Ecto neural progenitor cell (in vitro differentiated cells): Measurements from ENCODE around the gene RAPGEF6.
A peak's percentile ranks its signal among the peaks of the same experiment; 100 is the strongest.
"Not testable (repeated sequence)": the region's sequence is repeated elsewhere in the genome, so short reads cannot be mapped to it uniquely, and the experiment has no call there.

ENCODE experiments used
- DNase-seq: peaks from one replicate; pipeline ENCODE4 v3.0.0-alpha.2; 2018; ENCODE audit warnings: low spot score

RAPGEF6 gene

DNA sequence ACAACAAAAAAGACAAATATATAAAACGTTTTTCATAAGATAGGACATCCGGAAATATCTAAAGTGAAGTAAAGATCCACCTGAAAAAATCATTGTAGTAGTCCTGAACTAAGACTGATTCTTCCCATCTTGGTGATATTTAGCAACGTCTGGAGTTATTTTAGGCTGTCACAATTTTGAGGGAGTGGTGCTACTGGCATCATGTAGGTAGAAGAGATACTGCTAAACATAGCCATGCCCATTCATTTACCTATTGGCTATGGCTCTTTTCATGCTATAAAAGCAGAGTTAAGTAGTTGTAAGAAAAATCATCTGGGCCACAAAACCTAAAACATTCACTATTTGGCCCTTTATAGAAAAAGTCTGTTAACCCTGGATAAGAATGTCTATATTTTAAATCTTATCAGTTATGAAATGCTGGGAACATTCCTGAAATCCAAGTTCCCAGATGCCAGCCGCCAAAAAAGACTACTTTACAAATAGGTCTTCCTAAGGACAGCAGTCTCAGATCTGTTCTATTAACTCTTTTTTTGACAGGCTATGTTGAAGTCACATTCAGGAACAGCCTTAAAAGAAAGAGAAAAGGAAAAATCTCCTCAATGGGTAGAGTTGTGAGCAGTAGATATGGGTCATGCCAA lies 27.0 kb downstream of the RAPGEF6 start:
- DNase-seq, result no peak

GRCh38 chr5:131607418-131607817 lies 27.6 kb downstream of the RAPGEF6 start:
- DNase-seq, result no peak

GRCh38 chr5:131605086-131605485 lies 29.9 kb downstream of the RAPGEF6 start:
- DNase-seq, result no peak

DNA sequence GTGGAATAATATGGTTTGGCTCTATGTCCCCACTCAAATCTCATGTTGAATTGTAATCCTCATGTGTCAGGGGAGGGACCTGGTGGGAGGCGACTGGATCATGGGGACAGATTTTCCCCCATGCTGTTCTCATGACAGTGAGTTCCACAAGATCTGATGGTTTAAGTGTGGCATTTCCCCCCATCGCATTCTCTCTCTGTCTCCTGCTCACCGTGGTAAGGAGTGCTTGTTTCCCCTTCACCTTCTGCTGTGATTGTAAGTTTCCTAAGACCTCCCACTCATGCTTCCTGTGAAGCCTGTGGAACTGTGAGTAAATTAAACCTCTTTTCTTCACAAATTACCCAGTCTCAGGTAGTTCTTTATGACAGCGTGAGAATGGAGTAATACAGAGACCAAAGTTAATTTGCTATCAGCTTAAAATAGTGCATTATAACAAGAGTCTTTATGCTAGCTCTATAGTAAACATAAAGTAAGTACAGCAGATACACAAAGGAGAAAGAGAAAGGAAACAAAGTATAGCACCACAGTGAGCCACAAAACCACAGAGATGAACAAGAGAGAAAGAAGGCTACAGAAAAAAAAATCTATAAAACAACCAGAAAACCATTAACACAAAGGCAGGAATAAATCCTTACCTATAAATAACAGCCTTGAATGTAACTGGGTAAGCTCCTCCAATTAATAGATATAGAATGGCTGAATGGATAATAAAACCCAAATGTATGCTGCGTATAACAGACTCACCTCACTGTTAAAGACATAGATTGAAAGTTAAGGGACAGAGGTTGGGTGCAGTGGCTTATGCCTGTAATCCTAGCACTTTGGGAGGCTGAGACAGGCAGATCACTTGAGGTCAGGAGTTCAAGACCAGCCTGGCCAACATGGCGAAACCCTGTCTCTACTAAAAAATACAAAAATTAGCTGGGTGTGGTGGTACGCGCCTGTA lies 39.7 kb downstream of the RAPGEF6 start:
- DNase-seq, result no peak

DNA sequence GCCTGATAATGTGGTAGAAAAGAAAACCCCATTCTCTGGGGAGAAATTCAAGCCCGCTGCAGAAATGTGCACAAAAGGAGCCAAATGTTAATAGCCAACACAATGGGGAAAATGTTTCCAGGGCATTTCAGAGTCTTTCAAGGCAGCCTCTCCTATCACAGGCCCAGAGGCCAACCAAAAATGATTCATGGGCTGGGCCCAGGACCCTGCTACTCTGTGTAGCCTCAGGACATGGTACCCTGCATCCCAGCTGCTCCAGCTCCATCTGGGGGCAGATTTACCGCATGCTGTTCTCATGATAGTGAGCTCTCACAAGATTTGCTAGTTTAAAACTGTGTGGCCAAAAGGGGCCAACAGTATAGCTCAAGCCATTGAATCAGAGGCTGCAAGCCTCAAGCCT lies 41.1 kb downstream of the RAPGEF6 start:
- no peak for DNase-seq

GRCh38 chr5:131593436-131593835 lies 41.6 kb downstream of the RAPGEF6 start:
- DNase-seq, result not testable (repeated sequence)

DNA sequence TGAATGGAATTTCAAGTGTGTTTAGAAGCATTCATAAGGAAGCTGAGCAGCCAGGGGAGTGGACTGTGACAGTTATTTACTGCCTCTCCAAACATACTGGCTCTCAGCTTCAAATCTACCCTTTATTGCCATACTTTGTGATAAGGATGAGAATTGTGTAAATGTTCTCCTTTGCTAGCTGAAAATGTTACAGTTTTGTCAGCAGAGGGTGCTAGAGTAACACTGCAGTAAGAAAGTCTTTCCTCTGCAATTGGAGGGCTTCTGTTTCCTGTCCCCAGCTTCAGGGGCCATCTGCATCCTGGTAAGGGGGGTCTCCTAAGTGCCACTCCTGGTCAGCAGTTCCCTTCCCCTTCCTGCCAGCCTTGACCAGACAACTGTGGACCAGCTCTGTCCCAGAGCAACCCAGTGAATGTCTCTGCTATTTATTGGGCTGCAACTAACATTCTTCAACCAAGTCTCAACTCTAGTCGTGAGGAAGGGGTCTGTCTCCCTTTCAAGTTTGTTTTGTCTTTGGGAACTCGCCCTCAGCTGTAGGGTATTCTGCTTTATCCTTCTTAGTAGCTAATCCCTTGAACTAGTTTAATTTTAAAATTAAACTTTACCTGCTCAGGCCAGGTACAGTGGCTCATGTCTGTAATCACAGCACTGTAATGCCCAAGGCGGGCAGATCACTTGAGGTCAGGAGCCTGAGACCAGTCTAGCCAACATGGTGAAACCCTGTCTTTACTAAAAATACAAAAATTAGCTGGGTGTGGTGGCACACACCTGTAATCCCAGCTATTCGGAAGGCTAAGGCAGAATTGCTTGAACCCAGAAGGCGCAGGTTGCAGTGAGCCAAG lies 45.3 kb downstream of the RAPGEF6 start:
- DNase-seq, result peak; percentile 56

GRCh38 chr5:131587541-131587940 lies 47.5 kb downstream of the RAPGEF6 start:
- DNase-seq, result no peak

DNA sequence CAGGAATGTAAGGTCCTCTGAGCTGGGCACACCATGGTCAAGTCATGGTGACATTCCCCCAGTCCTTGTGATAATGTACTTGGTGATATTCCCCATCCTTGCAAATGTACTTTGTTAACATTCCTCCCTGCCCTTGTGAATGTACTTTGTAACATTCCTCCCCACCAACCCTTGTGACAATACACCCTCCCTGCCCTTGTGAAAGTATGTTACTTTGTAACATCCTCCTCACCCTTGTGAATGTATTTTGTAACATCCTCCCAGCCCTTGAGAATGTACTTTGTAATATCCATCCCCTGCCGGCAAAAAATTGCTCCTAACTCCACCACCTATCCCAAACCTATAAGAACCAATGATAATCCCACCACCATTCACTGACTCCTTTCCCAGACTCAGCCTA lies 53.3 kb downstream of the RAPGEF6 start:
- DNase-seq, result no peak

DNA sequence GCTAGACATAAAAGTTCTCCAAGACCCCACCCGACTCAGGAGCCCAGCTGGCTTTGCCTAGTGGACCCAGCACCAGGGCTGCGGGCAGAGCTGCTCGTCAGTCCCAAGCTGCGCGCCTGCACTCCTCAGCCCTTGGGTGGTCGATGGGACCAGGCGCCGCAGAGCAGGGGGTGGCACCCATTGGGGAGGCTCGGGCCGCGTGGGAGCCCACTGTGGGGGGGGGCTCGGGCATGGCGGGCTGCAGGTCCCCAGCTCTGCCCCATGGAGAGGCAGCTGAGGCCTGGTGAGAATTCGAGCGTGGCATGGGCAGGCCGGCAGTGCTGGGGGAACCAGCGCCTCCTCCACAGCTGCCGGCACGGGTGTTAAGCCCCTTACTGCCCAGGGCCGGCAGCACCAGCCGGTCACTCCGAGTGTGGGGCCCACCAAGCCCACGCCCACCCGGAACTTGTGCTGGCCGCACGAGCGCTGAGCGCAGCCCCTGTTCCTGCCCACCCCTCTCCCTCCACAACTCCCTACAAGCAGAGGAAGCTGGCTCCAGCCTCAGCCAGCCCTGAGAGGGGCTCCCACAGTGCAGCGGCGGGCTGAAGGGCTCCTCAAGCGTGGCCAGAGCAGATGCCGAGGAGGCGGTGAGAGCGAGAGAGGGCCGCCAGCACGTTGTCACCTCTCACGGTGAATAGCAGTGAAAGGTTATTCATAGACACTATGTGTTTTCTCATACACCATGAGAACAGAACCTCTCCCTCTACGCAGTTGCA lies 54.9 kb downstream of the RAPGEF6 start:
- DNase-seq, result no peak

GRCh38 chr5:131575660-131576227 lies 59.3 kb downstream of the RAPGEF6 start:
- no peak for DNase-seq

DNA sequence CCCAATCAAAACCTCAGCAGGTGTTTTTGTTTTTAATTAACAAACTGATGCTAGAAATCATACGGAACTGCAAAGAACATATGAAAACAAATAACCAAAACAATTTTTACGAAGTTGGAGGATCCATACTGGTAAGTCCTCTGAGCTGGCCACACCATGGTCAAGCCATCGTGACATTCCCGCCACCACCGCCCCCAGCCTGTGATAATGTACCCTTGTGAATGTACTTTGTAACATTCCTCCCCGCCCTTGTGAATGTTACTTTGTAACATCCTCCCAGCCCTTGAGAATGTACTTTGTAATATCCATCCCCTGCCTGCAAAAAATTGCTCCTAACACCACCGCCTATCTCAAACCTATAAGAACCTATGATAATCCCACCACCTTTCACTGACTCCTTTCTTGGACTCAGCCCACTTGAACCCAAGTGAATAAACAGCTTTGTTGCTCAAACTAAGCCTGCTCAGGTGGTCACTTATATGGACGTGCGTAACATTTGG lies 63.3 kb downstream of the RAPGEF6 start:
- DNase-seq, result no peak

- DNase-seq, result no peak
Observed at GRCh38 chr5:131570757-131571156, 64.3 kb downstream of the RAPGEF6 start.

GRCh38 chr5:131564229-131564652 lies 70.8 kb downstream of the RAPGEF6 start:
- DNase-seq, result no peak

DNA sequence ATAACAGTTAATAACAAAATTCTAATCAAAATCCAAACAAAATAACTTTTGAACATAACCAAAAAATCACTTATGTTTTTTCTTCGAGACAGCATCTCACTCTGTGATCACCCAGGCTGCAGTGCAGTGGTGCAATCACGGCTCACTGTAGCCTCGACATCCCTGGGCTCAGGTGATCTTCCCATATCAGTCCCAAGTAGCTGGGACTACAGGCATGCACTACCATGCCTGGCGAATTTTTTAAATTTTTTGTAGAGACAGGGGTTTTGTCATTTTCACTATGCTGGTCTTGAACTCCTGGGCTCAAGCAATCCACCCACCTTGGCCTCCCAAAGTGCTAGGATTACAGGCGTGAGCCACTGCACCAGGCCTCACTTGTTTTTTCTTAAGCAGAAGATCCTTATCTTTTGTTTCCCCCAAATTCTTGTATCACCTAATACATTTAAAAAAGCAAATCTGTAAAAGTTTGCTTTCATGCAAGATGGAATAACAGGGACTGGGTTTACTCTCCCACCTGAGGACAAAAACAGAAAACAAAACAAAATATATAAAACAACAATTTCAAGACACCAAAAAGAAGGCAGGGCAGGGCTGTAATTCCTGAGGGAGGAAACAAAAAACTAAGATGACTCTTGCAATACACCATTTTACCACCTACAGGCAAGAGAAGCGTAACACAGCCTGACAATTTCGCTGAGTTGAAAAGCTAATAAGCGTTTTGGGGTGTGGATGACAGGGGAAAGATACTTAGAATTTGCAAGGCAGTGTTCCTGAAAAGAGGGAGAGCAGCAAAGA lies 71.4 kb downstream of the RAPGEF6 start:
- no peak for DNase-seq

DNA sequence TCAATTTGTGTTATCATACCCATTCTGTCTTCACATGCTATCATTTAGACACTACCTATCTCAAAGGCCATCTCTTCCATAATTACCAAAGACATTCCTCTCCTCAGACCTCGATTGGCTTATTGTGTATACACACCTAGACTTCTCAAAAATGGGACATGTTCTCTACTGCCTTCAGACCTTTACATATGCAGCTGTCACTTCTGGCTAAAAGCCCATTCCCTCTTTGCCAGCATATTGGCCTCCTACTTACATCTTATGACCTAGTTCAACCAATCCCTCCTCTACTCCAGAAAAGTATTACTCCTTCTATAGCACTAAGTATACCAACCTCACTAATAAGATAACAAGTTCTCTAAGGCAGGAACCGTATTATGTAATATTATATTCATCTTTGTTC lies 84.4 kb downstream of the RAPGEF6 start:
- no peak for DNase-seq

DNA sequence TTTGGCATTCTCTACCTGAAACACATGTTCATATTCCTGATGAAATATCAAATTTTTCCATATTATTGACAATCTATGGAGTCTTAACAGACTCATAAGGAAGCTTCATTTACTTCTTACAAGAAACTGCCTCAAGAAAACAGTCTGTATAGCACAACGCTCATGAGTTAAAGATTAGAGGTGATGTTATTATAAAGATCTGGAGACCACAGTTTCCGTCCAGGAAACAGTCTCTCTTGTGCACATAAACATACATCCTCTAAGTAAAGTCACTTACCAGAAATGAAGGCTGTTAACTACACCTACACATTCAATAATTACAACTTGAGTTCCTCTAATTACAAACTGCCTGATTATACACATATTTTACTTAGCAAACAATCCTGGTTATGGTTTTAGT lies 86.9 kb downstream of the RAPGEF6 start:
- no peak for DNase-seq

GRCh38 chr5:131545845-131546244 lies 89.2 kb downstream of the RAPGEF6 start:
- DNase-seq, result no peak

GRCh38 chr5:131542723-131543122 lies 92.3 kb downstream of the RAPGEF6 start:
- DNase-seq, result no peak

- DNase-seq, result no peak
Observed at GRCh38 chr5:131541762-131542161, 93.3 kb downstream of the RAPGEF6 start.
